GM12801 (cell line): ENCODE measurements around the gene SMC1B.

ENCODE experiments used
- CTCF ChIP-seq: IDR thresholded peaks from one replicate; pipeline ENCODE4 v1.5.1; 2011; ENCODE audit warnings: control low read depth; ENCODE audit not compliant: insufficient read length; ENCODE audit errors: extremely low read depth

Gene SMC1B

GRCh38 chr22:45366713-45367112 is 46.7 kb downstream of the SMC1B start:
- TF ChIP-seq CTCF = no peak

GRCh38 chr22:45359627-45360026 is 53.8 kb downstream of the SMC1B start:
- no peak for TF ChIP-seq CTCF

GRCh38 chr22:45358127-45358526 is 55.3 kb downstream of the SMC1B start:
- TF ChIP-seq CTCF = no peak

GRCh38 chr22:45357490-45357889 is 55.9 kb downstream of the SMC1B start:
- no peak for TF ChIP-seq CTCF

- TF ChIP-seq CTCF = no peak
Observed at GRCh38 chr22:45353786-45354185, 59.6 kb downstream of the SMC1B start.

GRCh38 chr22:45351956-45352355 is 61.4 kb downstream of the SMC1B start:
- TF ChIP-seq CTCF = no peak

GRCh38 chr22:45349916-45350315 is 63.5 kb downstream of the SMC1B start:
- no peak for TF ChIP-seq CTCF

- TF ChIP-seq CTCF = no peak
Observed at GRCh38 chr22:45344334-45344733, 69.1 kb downstream of the SMC1B start.
